Measurements from ENCODE around the gene CCDC102A. TPM values are rescaled to one million over a fixed set of nuclear protein-coding genes. Genes with fewer than 3 reads are reported as not detected.

The CCDC102A gene
- total RNA-seq, 2 donors from 2014 or later, result 22.5 to 26.8 TPM

DNA sequence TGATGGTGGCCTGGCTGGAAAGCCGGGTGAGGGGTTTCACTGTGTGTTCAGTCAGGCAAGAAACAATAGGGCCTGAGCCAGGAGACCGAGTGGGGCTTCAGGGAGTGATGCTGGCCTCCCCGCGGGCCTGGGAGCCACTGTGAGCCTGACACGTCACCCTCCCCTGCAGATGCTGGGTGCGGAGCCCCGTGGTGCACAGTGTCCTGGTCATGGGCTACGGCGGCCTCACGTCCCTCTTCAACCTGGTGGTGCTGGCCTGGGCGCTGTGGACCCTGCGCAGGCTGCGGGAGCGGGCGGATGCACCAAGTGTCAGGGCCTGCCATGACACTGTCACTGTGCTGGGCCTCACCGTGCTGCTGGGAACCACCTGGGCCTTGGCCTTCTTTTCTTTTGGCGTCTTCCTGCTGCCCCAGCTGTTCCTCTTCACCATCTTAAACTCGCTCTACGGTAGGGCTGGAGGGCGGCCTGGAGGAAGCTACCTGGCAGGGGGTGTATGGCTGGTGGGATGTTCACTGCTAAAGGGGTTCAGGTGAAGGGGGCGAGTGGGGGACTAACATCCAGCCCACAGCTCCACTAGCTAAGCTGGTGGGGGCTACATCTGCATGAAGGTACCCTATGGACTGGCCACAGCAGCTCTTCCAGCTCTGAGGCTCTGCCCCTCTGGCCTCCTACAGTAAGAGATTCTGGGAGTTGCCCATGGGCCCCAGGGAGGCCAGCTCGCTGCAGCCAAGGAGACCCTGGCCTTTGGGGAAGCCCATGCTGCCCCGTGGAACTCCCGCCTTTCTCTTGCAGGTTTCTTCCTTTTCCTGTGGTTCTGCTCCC is 38.5 kb upstream of the CCDC102A start:
- DNase-seq (ENCODE audit: low spot score), result no peak
- intact Hi-C loops (cut with DNase I), result loop anchor here (5.0 to 10.0 kb wide), 2 partner anchors 310 to 427 kb away; partner anchors contain the start of genes USB1 and ZNF319
- Histone ChIP-seq H3K9me3 (no peaks in the 10 kb centered on the region), H3K4me3 (no peak overlapping the region), H3K27ac (no peak overlapping the region), H3K27me3 (replicated peaks; ENCODE audit: insufficient read depth) (no peaks in the 10 kb centered on the region), H3K36me3 (no peaks in the 10 kb centered on the region), H3K4me1 (replicated peaks) (no peaks in the 10 kb centered on the region)
- WGBS, result 85% methylated on average over 24 of the region's 24 CpGs
- TF ChIP-seq, protein P1, sequence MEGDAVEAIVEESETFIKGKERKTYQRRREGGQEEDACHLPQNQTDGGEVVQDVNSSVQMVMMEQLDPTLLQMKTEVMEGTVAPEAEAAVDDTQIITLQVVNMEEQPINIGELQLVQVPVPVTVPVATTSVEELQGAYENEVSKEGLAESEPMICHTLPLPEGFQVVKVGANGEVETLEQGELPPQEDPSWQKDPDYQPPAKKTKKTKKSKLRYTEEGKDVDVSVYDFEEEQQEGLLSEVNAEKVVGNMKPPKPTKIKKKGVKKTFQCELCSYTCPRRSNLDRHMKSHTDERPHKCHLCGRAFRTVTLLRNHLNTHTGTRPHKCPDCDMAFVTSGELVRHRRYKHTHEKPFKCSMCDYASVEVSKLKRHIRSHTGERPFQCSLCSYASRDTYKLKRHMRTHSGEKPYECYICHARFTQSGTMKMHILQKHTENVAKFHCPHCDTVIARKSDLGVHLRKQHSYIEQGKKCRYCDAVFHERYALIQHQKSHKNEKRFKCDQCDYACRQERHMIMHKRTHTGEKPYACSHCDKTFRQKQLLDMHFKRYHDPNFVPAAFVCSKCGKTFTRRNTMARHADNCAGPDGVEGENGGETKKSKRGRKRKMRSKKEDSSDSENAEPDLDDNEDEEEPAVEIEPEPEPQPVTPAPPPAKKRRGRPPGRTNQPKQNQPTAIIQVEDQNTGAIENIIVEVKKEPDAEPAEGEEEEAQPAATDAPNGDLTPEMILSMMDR (IDR thresholded peaks at IDR 0.05), result no peak
- no peak for TF ChIP-seq POLR2A (IDR thresholded peaks at IDR 0.05)
- no peak for TF ChIP-seq POLR2AphosphoS5 (IDR thresholded peaks at IDR 0.05)

DNA sequence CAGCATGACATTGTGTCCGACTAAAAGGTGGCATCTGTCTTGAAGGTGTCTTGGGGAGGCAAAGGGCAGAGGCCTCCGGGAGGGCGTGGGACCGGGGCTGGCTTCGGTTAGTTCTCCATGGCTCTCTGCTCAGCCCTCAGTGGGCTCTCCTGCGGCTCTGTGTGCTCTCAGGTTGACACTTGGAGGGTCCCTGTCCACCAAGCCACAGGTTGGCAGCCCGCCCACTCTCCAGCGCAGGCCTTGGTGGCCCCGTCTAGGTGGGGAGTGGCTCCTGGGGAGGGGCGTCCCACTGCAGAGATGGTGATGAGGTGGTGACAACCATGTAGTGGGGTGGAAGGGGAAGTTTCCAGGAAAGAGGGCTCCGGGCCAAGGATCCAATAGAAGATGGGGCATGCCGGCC is 37.7 kb upstream of the CCDC102A start:
- TF ChIP-seq POLR2A (IDR thresholded peaks at IDR 0.05) (no peak), POLR2AphosphoS5 (IDR thresholded peaks at IDR 0.05) (no peak)
- TF ChIP-seq, protein P1 (IDR thresholded peaks at IDR 0.05), result no peak
- Histone ChIP-seq H3K4me3 (no peak overlapping the region), H3K27ac (no peak overlapping the region), H3K9me3 (no peaks in the 10 kb centered on the region), H3K27me3 (replicated peaks; ENCODE audit: insufficient read depth) (no peaks in the 10 kb centered on the region), H3K36me3 (no peaks in the 10 kb centered on the region), H3K4me1 (replicated peaks) (no peaks in the 10 kb centered on the region)
- 92% methylated on average over 12 of the region's 12 CpGs for WGBS
- no peak for DNase-seq (ENCODE audit: low spot score)
- intact Hi-C loops (cut with DNase I), result loop anchor here (10.0 kb wide), 1 partner anchor 311 kb away; no protein-coding TSS in a partner anchor

DNA sequence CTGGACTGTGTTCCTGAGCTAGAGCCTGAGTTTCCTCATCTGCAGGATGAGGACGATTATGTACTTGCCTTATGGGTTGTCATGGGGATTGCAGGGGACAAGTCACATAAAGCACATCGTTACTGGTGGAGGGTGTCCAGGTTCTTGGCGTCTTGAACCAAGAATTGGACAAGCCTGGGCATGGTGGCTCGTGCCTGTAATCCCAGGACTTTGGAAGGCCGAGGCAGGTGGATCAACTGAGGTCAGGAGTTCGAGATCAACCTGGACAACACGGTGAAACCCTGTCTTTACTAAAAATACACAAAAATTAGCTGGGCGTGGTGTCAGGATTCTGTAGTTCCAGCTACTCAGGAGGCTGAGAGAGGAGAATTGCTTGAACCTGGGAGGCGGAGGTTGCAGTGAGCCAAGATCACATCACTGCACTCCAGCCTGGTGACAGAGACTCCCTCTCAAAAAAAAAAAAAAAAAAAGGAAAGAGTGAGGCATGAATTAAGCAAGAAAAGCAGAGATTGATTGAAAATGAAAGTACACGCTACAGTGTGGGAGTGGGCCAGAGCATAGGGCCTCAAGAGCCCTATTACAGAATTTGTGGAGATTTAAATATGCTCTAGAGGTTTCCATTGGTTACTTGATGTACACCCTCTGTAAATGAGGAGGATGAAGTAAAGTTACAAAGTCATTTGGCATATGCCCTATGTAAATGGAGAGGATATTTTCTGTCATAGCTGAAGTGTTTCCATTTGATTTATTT is 36.8 kb upstream of the CCDC102A start:
- WGBS, result 69% methylated on average over 10 of the region's 10 CpGs
- no peaks in the 10 kb centered on the region for H3K9me3 ChIP-seq
- TF ChIP-seq POLR2A (IDR thresholded peaks at IDR 0.05) (no peak), POLR2AphosphoS5 (IDR thresholded peaks at IDR 0.05) (no peak)
- TF ChIP-seq, protein P1 (IDR thresholded peaks at IDR 0.05), result no peak
- H3K27ac ChIP-seq, result no peak overlapping the region
- DNase-seq (ENCODE audit: low spot score), result no peak
- H3K36me3 ChIP-seq, result no peaks in the 10 kb centered on the region
- H3K4me1 ChIP-seq (replicated peaks), result no peaks in the 10 kb centered on the region
- no peak overlapping the region for H3K4me3 ChIP-seq
- no peaks in the 10 kb centered on the region for H3K27me3 ChIP-seq (replicated peaks; ENCODE audit: insufficient read depth)
- intact Hi-C loops (cut with DNase I), result loop anchor here (10.0 kb wide), 1 partner anchor 312 kb away; no protein-coding TSS in a partner anchor

DNA sequence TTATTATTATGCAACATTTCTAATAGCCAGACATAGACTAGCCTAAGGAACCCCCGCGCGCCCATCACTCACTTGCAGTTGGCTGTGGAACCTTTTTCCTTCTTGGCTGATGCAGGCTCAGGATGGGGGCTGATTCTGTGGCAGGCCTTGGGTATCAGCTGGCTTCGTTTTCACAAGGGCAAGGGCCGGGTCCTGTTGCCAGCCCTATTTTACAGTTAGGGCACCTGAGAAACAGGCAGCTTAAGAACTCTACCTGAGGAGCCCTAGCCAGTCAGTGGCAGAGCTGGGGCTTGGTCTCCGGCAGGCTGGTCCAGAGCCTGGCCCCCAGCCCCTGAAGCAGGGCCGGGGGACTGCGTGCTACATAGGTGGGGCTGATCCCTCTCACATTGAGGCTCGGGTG is 34.7 kb upstream of the CCDC102A start:
- intact Hi-C loops (cut with DNase I), result loop anchor here (10.0 kb wide), 1 partner anchor 314 kb away; no protein-coding TSS in a partner anchor
- TF ChIP-seq POLR2A (IDR thresholded peaks at IDR 0.05), result no peak
- TF ChIP-seq POLR2AphosphoS5 (IDR thresholded peaks at IDR 0.05), result no peak
- TF ChIP-seq, protein P1 (IDR thresholded peaks at IDR 0.05), result no peak

More for the DNA sequence above, 34.7 kb upstream of the CCDC102A start:
- H3K27me3 ChIP-seq (replicated peaks; ENCODE audit: insufficient read depth), result no peaks in the 10 kb centered on the region
- no peak overlapping the region for H3K27ac ChIP-seq
- no peak overlapping the region for H3K4me3 ChIP-seq
- DNase-seq (ENCODE audit: low spot score), result no peak
- WGBS, result 86% methylated on average over 9 of the region's 9 CpGs
- no peaks in the 10 kb centered on the region for H3K36me3 ChIP-seq
- no peaks in the 10 kb centered on the region for H3K4me1 ChIP-seq (replicated peaks)
- no peaks in the 10 kb centered on the region for H3K9me3 ChIP-seq
